HepG2 (cell line): Measurements from ENCODE around the gene TPX2. TPM values are rescaled to one million over a fixed set of nuclear protein-coding genes. Genes with fewer than 3 reads are reported as not detected.

Experiments
- FOXK1 ChIP-seq: sonication (generic); formaldehyde crosslinking; IDR thresholded peaks from 2 replicates; pipeline ENCODE4 v1.4.0; 2020; ENCODE audit warnings: low read depth, missing genetic modification reagents, borderline replicate concordance
- HMG20B ChIP-seq: conservative IDR thresholded peaks from 2 replicates; pipeline ENCODE4 v1.6.1; 2016; ENCODE audit warnings: missing genetic modification reagents, missing compliant biosample characterization
- HOXA7 ChIP-seq: sonication (generic); formaldehyde crosslinking; IDR thresholded peaks from 2 replicates; pipeline ENCODE4 v1.8.1; 2022; ENCODE audit warnings: mild to moderate bottlenecking, missing genetic modification reagents, moderate library complexity
- KDM2A ChIP-seq: sonication (generic); formaldehyde crosslinking; IDR thresholded peaks from 2 replicates; pipeline ENCODE4 v1.4.0; 2020; ENCODE audit warnings: low read depth, missing genetic modification reagents, borderline replicate concordance
- MEIS1 ChIP-seq: sonication (generic); formaldehyde crosslinking; IDR thresholded peaks from 2 replicates; pipeline ENCODE4 v1.9.0; 2021; ENCODE audit warnings: mild to moderate bottlenecking, missing genetic modification reagents, moderate library complexity, borderline replicate concordance
- MTF1 ChIP-seq: sonication (generic); formaldehyde crosslinking; IDR thresholded peaks from 2 replicates; pipeline ENCODE4 v1.5.0; 2020; ENCODE audit warnings: missing genetic modification reagents
- NR2F6 ChIP-seq, 2 experiments: IDR thresholded peaks; 2 replicates each; pipeline ENCODE4 v1.6.1; 2016; ENCODE audit warnings: antibody characterized with exemption in 1 of 2, mild to moderate bottlenecking in 1 of 2
- RARA ChIP-seq: IDR thresholded peaks from 2 replicates; pipeline ENCODE4 v1.6.1; 2016; ENCODE audit warnings: missing genetic modification reagents, missing compliant biosample characterization
- SMAD1 ChIP-seq: sonication (generic); formaldehyde crosslinking; IDR thresholded peaks from 2 replicates; pipeline ENCODE4 v1.4.0; 2020; ENCODE audit warnings: missing genetic modification reagents, low read depth, mild to moderate bottlenecking, borderline replicate concordance
- SNAPC2 ChIP-seq: sonication (generic); formaldehyde crosslinking; IDR thresholded peaks from 2 replicates; pipeline ENCODE4 v1.8.1; 2022; ENCODE audit warnings: mild to moderate bottlenecking, missing genetic modification reagents
- ZBTB1 ChIP-seq: sonication (generic); formaldehyde crosslinking; IDR thresholded peaks from 2 replicates; pipeline ENCODE4 v1.4.0; 2020; ENCODE audit warnings: missing genetic modification reagents, borderline replicate concordance
- ZKSCAN5 ChIP-seq: sonication (generic); formaldehyde crosslinking; IDR thresholded peaks from 2 replicates; pipeline ENCODE4 v1.5.1; 2020; ENCODE audit warnings: mild to moderate bottlenecking, missing genetic modification reagents
- ZNF616 ChIP-seq: sonication (generic); formaldehyde crosslinking; IDR thresholded peaks from 2 replicates; pipeline ENCODE4 v1.5.0; 2020; ENCODE audit warnings: low read depth, mild to moderate bottlenecking, missing genetic modification reagents
- ZNF749 ChIP-seq: sonication (generic); formaldehyde crosslinking; IDR thresholded peaks from 2 replicates; pipeline ENCODE4 v1.8.0; 2022; ENCODE audit warnings: mild to moderate bottlenecking, missing genetic modification reagents, moderate library complexity, borderline replicate concordance
- polyA plus RNA-seq, 8 experiments: library from polyadenylated mRNA; depleted of rRNA in 3 of 8; stranded (reverse) in 7 of 8; unstranded in 1 of 8; fragments of >200 nt; fragmentation: Illumina TruSeq in 4 of 8; extraction: Trizol in 4 of 8; gene quantifications; 2 replicates each; pipeline versions ENCODE4 v1.2.1 to v1.2.3, GENCODE V29; 2011 to 2016; ENCODE audit warnings: low read depth in 4 of 8, missing spikeins in 1 of 8, mixed read lengths in 1 of 8; ENCODE audit not compliant: insufficient read depth in 1 of 8
- total RNA-seq, 5 experiments: library from RNA; depleted of rRNA; stranded (reverse); fragments of >200 nt; fragmentation: Illumina TruSeq; extraction: Trizol; gene quantifications; 2 replicates each; pipeline ENCODE4 v1.2.3, GENCODE V29; 2016; ENCODE audit warnings: low read depth in 1 of 5
- TF ChIP-seq, protein P1 (sequence below): sonication (generic); formaldehyde crosslinking; IDR thresholded peaks from 2 replicates; pipeline ENCODE4 v1.4.0; 2020; ENCODE audit warnings: missing genetic modification reagents, borderline replicate concordance
- TF ChIP-seq, protein P2 (sequence below): sonication (generic); formaldehyde crosslinking; IDR thresholded peaks from 2 replicates; pipeline ENCODE4 v1.8.0; 2022; ENCODE audit warnings: missing genetic modification reagents, mild to moderate bottlenecking, borderline replicate concordance
- TF ChIP-seq, protein P3 (sequence below): IDR thresholded peaks from 2 replicates; pipeline ENCODE4 v1.6.1; 2016; ENCODE audit warnings: mild to moderate bottlenecking, missing biosample characterization, missing genetic modification reagents
- TF ChIP-seq, protein P4 (sequence below): sonication (generic); formaldehyde crosslinking; IDR thresholded peaks from 2 replicates; pipeline ENCODE4 v1.4.0; 2020; ENCODE audit warnings: missing genetic modification reagents, mild to moderate bottlenecking, borderline replicate concordance
- TF ChIP-seq, protein P5 (sequence below): sonication (generic); formaldehyde crosslinking; IDR thresholded peaks from 2 replicates; pipeline ENCODE4 v1.5.0; 2020; ENCODE audit warnings: missing genetic modification reagents, mild to moderate bottlenecking, borderline replicate concordance

TPX2 gene
- total and polyA plus RNA-seq, 2 of the 13 experiments (the other 11 are each of a cell fraction or from before 2014, with no cell fraction given): 34.3 to 124 TPM

DNA sequence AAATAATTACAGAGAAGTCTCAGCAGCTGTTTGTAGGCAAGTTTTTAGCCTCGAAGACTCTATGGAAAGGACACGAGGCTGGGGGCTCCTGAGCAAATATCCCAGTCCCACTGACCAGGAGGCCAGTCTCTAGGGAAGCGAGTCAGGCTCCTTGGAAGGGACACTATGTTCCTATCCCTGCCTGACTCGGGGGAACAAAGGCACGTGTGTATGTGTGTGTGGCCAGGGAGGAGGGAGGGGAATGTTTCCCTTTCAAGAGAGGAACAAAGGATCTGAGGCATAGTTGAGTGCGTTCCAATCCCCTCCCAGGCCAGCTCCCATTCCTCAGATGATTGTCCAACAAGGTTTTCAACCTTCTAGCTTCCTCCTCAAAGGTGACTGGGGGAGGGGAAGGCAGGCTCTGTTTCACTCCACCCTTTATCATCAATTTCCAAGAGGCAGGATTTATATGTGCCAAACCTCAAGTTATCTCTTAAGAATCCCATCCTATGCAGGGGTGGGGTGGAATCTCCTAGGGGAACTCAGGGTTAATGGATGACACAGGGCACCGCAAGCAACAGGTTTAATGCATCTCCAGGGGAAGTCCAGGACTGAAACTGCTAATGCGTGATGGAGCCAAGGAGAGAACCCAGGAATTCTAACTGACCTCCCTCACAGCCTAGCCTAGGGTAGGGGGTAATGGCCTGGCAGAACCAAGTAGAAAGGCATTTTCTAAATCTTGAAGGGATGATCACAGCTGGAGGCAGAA, 26.4 kb upstream of the TPX2 start (continued):
- TF ChIP-seq, protein P1, sequence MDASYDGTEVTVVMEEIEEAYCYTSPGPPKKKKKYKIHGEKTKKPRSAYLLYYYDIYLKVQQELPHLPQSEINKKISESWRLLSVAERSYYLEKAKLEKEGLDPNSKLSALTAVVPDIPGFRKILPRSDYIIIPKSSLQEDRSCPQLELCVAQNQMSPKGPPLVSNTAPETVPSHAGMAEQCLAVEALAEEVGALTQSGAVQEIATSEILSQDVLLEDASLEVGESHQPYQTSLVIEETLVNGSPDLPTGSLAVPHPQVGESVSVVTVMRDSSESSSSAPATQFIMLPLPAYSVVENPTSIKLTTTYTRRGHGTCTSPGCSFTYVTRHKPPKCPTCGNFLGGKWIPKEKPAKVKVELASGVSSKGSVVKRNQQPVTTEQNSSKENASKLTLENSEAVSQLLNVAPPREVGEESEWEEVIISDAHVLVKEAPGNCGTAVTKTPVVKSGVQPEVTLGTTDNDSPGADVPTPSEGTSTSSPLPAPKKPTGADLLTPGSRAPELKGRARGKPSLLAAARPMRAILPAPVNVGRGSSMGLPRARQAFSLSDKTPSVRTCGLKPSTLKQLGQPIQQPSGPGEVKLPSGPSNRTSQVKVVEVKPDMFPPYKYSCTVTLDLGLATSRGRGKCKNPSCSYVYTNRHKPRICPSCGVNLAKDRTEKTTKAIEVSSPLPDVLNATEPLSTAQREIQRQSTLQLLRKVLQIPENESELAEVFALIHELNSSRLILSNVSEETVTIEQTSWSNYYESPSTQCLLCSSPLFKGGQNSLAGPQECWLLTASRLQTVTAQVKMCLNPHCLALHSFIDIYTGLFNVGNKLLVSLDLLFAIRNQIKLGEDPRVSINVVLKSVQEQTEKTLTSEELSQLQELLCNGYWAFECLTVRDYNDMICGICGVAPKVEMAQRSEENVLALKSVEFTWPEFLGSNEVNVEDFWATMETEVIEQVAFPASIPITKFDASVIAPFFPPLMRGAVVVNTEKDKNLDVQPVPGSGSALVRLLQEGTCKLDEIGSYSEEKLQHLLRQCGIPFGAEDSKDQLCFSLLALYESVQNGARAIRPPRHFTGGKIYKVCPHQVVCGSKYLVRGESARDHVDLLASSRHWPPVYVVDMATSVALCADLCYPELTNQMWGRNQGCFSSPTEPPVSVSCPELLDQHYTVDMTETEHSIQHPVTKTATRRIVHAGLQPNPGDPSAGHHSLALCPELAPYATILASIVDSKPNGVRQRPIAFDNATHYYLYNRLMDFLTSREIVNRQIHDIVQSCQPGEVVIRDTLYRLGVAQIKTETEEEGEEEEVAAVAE: 0 out of 2 replicates have a peak, but pooled peaks have one; percentile 11
- TF ChIP-seq, protein P2, sequence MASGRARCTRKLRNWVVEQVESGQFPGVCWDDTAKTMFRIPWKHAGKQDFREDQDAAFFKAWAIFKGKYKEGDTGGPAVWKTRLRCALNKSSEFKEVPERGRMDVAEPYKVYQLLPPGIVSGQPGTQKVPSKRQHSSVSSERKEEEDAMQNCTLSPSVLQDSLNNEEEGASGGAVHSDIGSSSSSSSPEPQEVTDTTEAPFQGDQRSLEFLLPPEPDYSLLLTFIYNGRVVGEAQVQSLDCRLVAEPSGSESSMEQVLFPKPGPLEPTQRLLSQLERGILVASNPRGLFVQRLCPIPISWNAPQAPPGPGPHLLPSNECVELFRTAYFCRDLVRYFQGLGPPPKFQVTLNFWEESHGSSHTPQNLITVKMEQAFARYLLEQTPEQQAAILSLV (CRISPR knock-in tag): 0 out of 2 replicates have a peak, but pooled peaks have one; percentile 22
- 0 out of 2 replicates have a peak, but pooled peaks have one; percentile 67 for TF ChIP-seq SMAD1 (CRISPR knock-in tag)
- TF ChIP-seq, protein P3, sequence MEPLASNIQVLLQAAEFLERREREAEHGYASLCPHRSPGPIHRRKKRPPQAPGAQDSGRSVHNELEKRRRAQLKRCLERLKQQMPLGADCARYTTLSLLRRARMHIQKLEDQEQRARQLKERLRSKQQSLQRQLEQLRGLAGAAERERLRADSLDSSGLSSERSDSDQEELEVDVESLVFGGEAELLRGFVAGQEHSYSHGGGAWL (CRISPR knock-in tag): 0 out of 2 replicates have a peak, but pooled peaks have one; percentile 41
- no peak for TF ChIP-seq ZKSCAN5 (CRISPR knock-in tag)
- peak; percentile 61 for TF ChIP-seq NR2F6 (IDR thresholded peaks at IDR 0.05)
- TF ChIP-seq NR2F6 (CRISPR knock-in tag; IDR thresholded peaks at IDR 0.05): peak; percentile 84; the same call in 1 of the 2 replicates
- no peak for TF ChIP-seq MTF1 (CRISPR knock-in tag)
- TF ChIP-seq SNAPC2: no peak
- peak; percentile 74 for TF ChIP-seq HMG20B (CRISPR knock-in tag)
- no peak for TF ChIP-seq ZBTB1
- no peak for TF ChIP-seq HOXA7 (CRISPR knock-in tag)
- no peak for TF ChIP-seq ZNF616 (CRISPR knock-in tag)
- TF ChIP-seq RARA: peak; percentile 90
- peak; percentile 17; the same call in 1 of the 2 replicates for TF ChIP-seq FOXK1 (CRISPR knock-in tag)
- TF ChIP-seq, protein P4, sequence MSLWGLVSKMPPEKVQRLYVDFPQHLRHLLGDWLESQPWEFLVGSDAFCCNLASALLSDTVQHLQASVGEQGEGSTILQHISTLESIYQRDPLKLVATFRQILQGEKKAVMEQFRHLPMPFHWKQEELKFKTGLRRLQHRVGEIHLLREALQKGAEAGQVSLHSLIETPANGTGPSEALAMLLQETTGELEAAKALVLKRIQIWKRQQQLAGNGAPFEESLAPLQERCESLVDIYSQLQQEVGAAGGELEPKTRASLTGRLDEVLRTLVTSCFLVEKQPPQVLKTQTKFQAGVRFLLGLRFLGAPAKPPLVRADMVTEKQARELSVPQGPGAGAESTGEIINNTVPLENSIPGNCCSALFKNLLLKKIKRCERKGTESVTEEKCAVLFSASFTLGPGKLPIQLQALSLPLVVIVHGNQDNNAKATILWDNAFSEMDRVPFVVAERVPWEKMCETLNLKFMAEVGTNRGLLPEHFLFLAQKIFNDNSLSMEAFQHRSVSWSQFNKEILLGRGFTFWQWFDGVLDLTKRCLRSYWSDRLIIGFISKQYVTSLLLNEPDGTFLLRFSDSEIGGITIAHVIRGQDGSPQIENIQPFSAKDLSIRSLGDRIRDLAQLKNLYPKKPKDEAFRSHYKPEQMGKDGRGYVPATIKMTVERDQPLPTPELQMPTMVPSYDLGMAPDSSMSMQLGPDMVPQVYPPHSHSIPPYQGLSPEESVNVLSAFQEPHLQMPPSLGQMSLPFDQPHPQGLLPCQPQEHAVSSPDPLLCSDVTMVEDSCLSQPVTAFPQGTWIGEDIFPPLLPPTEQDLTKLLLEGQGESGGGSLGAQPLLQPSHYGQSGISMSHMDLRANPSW (CRISPR knock-in tag): no peak
- TF ChIP-seq MEIS1: 0 out of 2 replicates have a peak, but pooled peaks have one; percentile 22
- TF ChIP-seq KDM2A (CRISPR knock-in tag): peak; percentile 75; the same call in 1 of the 2 replicates
- peak; percentile 64 for TF ChIP-seq ZNF749 (CRISPR knock-in tag)
- TF ChIP-seq, protein P5, sequence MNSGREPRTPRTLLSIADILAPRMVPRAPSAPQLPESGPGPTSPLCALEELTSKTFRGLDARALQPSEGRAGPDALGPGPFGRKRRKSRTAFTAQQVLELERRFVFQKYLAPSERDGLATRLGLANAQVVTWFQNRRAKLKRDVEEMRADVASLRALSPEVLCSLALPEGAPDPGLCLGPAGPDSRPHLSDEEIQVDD (CRISPR knock-in tag): no peak
